GM21786 (cell line): Measurements from ENCODE around the gene ATP23.

Experiments
- ATAC-seq: cut with Tn5 transposase; IDR thresholded peaks from one replicate; pipeline ENCODE4 v1.9.1; 2021; ENCODE audit not compliant: unreplicated experiment

ATP23 gene

GRCh38 chr12:57907281-57907680 is 34.1 kb upstream of the ATP23 start:
- ATAC-seq, result no peak

DNA sequence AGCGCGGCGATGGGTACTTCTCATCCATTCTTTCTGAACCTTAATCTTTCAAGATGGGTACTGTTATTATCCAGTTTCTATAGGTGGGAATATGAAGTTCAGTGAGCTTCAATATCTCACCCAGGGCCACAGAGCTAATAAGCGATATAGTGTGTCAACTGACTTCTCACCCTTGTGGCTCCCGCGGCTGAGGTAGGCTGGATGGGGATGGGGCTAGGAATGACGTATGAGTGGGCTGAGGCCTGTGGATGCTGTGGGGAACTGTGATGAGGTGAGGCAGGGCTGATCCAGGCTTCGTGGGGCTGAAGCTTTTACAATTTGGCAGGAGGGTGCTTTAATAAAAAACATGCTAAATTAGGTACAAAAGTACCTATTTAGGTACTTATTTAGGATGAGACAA is 32.9 kb upstream of the ATP23 start:
- ATAC-seq, result no peak

DNA sequence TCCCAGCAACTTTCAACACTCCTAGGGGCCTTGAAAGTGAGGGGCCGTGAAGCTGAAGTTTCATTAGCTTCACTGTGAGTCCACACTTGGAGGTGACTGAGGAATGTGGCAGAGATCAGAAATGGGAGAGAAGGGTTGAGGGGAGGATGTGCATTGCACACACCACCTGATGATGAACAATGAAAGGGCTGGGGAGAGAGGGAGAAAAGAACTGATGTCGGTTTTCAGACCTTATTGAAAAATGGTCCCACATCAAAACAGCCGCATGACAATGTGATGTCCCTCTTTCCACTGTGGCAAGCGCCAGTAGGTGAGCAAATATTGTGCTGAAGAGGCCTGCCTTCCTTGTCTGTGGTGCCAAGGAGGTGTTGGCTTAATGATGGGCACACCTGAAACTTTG is 32.3 kb upstream of the ATP23 start:
- ATAC-seq, result no peak

DNA sequence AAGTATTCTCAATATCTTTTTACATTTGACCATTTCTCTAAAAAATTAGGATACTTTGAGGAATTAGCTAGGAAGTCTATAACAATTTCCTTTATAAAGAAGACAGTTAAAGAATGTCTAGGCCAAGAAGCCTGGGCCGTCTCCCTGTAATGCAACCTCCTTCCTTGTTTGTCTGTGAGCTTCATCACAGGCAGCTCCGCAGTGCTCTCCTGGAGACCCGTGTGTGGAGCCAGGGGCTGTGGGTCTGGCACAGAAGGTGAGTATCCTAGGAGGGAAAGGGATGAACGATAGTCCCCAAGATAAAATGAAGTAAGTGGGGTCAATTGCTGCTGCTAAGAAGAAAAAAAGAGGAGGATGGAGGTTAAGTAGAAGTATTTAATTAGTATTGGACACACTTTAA is 31.8 kb upstream of the ATP23 start:
- no peak for ATAC-seq

DNA sequence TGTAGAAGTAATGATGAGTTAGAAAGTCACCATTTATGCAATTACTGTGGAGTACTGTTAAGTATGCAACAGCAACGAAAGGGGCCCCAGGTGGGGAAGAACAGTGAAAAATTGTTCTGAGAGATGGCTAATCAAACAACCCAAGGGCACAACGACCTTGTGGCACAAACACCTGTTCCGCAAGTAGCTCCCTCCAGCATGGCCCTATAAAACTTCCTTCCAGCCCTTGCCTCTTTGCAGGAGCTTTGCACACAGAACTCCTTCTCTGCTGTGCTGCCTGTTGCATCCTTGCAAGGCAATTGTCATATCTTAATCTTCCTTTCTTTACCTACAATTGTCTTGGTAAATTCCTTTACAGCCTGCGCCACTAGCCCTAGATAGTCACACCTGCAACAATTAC is 23.2 kb upstream of the ATP23 start:
- ATAC-seq, result no peak

DNA sequence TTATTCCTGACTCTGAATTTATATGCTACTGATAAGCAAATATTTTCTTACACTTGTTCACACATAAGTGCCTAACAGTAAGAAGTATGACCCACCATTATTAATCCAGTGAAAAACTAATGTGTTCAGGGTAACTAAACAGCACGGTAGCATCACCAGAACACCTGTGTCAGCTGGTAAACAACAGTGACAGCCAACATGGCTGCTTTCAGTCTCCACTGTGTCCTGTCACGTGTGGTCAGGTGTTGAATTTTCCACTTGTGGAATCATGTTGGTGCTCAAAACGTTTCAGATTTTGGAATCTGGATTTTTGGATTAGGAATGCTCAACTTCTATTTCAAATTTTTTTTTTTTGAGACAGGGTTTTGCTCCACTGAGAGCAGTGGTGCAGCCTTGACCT is 14.3 kb upstream of the ATP23 start:
- no peak for ATAC-seq

GRCh38 chr12:57929092-57929830 is 12.1 kb upstream of the ATP23 start:
- no peak for ATAC-seq

DNA sequence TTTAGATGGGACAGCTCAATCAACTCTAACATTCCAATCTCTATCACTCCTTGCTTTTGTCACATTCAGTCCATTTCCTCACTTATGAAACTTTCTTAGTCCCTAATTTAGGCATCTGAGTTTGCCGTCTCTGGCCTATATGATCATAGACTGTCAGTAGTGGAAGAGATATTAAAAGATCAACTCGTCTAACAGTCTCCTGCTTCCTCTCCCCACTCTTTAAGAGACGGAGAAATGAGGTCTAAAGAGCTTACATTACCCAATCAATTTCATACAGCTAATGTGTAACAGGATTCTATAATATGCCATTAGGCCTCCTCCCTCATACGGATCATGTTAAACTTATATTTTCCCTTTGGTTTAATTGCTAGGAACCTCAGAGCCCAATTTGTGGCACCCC is 6.5 kb upstream of the ATP23 start:
- ATAC-seq, result no peak

- ATAC-seq, result no peak
Observed at GRCh38 chr12:57935331-57935730, 6.0 kb upstream of the ATP23 start.

DNA sequence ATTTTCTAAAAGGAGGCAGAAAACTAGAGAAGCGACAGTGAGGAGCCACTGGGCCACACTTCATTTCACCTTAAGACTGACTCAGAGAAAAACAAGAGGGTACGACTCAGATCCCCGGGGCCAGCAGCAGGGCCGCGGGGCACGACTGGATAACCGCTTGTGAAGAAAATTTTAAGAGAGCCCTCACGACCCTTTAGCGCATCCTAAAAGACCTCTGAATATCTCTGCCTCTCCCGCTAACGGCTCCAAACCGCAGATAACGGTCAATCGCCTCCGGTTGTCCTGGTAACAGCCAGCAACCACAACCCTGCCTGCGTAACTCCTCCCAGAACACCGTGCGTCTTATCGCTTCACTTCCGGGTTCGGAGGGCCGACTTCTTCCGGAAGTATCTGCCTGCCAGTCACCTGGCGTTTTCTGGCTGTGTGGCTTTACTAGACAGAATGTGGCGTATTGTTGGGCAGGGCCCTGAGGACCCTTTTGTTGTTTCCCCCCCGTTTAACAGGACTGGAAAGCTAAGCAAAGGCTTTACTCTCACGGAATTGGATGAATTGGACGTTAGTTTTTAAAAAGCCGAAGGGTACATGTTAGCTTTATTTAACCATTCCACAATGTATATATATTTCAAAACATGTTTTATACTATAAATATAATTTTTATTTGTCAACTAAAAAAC is 5.4 kb upstream of the ATP23 start:
- ATAC-seq, result peak; percentile 99

- ATAC-seq, result no peak
Observed at GRCh38 chr12:57936513-57936883, 4.9 kb upstream of the ATP23 start.

GRCh38 chr12:57939291-57939690 is 2.1 kb upstream of the ATP23 start:
- no peak for ATAC-seq

GRCh38 chr12:57940052-57940914 is 1.1 kb upstream of the ATP23 start:
- no peak for ATAC-seq

- no peak for ATAC-seq
Observed at GRCh38 chr12:57940915-57941164, 527 bp upstream of the ATP23 start.

DNA sequence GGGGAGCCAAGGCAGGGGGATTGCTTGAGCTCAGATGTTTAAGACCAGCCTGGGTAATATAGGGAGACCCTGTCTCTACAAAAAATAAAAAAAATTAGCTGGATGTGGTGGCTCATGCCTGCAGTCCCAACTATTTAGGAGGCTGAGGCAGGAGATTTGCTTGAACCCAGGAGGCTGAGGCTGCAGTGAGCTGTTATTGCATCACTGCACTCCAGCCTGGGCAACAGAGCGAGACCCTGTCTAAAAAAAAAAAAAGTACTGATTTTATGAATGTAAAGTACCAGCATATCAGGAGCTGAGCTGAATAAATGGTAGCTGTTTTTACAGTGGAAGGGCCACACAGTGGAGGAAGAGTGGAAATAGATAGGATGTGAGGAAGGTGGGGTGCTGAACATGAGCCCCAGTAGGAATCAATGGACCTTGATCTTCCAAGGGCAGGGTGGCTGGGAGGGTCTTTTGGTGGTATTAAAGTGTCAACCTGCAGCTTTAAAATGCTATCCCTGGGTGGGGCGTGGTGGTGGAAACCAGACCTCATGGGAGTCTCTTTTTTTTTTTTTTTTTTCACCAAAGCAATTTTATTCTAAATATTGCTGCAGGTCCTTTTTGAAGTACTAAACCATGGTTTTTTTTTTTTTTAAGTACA is 2.2 kb downstream of the ATP23 start:
- ATAC-seq, result no peak

- ATAC-seq, result no peak
Observed at GRCh38 chr12:57944313-57945023, 3.1 kb downstream of the ATP23 start.

GRCh38 chr12:57952766-57953165 is 11.4 kb downstream of the ATP23 start:
- ATAC-seq, result no peak

DNA sequence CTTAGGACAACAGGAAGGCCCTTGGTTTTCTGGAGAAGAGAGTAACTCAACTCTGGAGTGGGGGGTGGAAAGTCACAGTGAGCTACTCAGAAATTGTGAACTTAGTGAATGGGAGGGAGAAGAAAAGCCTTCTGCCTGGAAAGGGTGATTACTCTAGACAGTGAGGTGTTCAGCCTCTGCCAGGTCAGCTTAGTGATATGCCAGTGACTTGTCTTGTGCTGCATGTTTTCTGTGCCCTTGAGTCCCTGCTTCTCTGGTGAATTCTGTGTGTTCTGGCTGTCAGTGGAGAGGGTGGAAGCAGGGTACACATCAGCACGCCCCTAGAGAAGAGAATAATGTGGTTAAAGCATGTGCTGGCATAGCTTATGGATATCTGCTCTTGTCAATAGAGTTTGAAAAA is 13.4 kb downstream of the ATP23 start:
- ATAC-seq, result no peak

DNA sequence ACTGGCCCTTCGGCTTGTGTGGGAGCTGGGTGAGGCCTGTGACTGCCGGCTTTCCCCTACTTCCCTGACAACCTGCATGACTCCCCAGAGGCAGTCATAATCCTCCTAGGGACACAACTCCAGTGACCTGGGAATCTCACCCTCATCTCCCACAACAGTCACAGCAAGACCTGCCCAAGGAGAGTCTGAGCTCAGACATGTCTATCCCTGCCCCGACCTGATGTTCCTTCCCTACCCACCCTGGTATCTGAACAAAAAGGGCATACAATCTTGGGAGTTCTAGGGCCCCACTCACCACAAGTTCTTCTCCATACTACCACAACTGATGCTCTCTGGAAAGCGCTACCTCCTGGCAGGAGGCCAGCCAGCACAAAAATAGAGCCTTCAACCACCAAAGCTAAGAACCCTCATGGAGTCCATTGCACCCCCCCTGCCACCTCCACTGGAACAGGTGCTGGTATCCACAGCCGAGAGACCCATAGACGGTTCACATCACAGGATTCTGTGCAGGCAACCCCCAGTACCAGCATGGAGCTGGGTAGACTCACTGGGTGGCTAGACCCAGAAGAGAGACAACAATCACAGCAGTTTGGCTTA is 16.8 kb downstream of the ATP23 start:
- no peak for ATAC-seq

GRCh38 chr12:57964421-57964820 is 23.1 kb downstream of the ATP23 start:
- no peak for ATAC-seq

- ATAC-seq, result no peak
Observed at GRCh38 chr12:57965766-57966165, 24.4 kb downstream of the ATP23 start.
